Measurements from ENCODE around the gene ERC2.

DNA sequence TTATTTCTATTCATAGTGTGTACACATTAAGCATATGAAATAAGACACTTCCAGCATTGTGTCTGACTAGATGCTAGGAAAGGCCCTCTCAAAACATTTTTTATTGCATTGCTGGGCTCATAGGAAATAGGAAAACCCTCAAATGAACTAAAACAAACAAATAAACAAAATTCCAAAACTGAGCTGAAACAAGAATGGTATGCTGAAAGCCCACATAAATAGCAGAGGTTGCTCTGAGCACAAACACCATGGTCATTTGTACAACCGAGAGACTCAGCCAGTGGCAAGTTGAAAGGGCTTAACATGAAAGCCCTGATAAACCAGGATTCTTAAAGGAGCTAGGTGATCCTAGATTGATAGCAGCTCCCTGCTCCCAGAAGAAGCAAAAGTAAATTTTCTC, 671.2 kb downstream of the ERC2 start:
- TF ChIP-seq GATA2 (IDR thresholded peaks at IDR 0.05; ENCODE audit: low read depth, low read length), result no peak
- no peak for TF ChIP-seq GATA3 (IDR thresholded peaks at IDR 0.05; ENCODE audit: low read depth, low read length)

All from SH-SY5Y (cell line).